Epithelial cell of prostate (primary cell): Measurements from ENCODE around the gene PTPRG.

Source experiments
- DNase-seq: peaks from one replicate; pipeline ENCODE4 v3.0.0-alpha.2; 2011; ENCODE audit warnings: low read depth, low spot score
- H3K27ac ChIP-seq: fragments of 450-650 bp; 2 replicates; pipeline ENCODE4 v1.5.1; 2017; ENCODE audit warnings: mild to moderate bottlenecking

The PTPRG gene

DNA sequence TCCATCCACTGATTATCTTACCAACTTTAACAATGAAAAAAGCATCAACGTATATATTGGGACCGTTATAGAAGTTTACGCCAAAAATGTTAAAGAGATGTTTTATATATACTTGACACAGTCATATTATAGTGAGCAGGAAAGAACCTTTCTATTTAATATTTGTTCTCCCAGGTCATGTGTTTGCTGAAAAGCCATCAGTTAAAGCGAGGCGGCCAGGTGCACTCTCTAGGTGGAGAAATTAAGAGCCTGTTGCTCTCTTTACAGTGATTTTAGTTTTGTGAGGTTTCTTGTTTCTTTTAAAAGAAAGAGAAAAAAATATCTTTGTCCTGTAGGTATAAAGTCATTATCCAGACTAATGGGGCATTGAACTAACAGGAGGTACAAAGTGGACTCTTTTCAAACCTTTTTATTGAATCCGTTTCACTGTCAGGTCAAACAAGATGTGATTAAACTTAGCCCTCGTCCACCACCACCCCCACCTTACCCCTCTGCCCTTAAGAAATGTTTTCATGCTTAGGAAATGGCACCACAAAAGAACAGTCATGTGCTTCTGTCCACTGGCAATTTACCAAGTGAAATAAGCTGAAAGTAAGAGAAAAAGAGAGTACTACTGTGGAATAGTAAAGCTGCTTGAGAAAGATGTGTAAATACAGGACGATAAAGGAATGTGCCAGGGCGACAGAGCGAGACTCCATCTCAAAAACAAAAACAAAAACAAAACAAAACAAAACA lies 279.9 kb downstream of the PTPRG start:
- no peak for DNase-seq
- no peak overlapping the region for H3K27ac ChIP-seq

DNA sequence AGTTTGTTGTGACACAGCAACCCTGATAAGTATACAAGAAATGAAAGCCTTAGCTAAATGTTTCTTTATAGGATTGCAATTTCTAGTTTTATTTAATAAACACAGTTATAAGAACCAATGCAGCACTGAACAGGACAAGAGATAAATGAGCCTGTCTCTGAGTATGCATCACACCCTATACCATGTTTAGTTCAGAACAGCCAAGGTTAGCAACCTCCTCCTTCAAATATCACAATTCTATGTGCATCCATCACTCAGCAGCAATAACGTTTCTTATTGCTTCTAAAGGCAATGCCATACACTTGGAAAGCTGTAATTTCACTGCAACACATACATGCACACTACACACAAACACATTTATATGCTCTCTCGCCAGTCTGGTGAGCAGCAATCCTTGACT lies 280.6 kb downstream of the PTPRG start:
- H3K27ac ChIP-seq = no peak overlapping the region
- DNase-seq = no peak

DNA sequence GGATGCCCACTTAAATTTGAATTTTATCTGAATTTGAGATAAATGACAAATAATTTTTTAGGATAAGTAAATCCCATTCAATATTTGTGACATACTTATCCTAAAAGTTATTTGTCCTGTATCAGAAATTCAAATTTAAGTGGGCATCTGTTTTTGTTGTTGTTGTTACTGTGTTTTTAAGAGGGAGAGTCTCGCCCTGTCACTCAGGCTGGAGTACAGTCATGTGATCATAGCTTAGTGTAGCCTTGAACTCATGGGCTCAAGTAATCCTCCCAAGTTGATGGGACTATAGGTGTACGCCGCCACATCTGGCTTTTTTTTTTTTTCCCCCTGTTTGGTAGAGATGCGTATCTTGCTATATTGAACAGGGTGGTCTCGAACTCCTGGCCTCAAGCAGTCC lies 283.0 kb downstream of the PTPRG start:
- H3K27ac ChIP-seq = no peak overlapping the region
- no peak for DNase-seq

DNA sequence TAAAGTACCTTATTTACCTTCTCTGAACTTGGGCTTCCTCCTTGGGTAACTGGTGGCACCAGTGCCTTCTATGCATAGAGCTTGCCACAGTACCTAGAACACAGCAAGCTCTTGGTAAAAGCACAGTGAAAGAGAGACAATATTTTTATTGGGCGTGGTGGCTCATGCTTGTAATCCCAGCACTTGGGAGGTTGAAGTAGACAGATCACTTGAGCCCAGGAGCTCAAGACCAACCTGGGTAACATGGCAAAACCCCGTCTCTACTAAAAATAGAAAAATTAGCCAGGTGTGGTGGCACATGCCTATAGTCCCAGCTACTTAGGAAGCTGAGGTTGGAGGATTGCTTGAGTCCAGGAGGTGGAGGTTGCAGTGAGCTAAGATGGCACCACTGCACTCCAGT lies 285.1 kb downstream of the PTPRG start:
- no peak for DNase-seq
- H3K27ac ChIP-seq = no peak overlapping the region

DNA sequence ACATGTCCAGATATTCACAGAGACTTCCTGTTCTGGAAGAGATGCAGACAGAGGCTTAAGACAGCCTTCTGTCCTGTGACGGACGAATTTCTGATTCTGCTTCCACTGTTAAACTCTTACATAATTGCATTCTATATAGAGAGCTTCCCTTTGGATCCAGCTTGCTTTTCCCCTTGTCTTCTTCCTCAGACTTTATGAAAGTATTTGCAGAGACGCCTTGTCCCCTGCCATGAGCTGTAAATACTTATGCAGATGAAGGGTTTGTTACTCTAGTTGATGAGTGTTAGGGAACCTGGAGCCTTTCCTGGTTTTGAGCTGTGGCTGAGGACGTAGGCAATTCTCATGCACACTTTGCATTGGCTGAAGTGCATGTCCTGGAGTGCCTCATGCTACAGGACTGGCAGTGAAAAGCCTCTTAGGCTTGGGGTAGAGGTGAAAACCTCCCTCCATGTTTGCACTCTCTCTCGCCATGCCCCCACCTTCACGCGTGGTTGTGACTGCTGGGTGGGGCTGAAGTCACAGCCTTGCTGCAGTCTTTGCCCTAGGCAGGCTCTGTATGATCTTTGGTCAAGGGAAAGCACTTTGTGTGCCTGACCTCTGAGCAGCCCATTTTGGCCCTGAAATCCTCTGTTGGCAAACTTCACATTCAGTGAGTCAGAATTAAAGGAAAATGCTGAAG lies 286.6 kb downstream of the PTPRG start:
- no peak for DNase-seq
- no peak overlapping the region for H3K27ac ChIP-seq

DNA sequence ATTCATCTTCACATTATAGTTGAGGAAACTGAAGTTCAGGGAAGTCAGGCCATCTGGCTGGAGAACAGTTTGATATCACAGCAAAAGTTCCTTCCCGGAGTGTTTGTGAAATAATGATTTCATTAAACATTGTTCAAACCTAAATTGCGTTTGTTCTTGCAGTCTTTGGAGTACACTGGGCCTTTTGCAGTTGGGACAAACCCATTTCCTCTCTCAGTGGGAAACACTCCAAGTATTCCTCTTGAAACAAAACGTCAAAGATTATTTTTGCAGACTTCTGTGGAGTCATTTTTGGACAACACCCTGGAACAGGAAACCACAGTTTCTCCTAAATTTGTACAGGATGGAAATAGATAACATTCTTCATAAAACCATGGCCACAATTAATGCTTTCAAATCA lies 287.5 kb downstream of the PTPRG start:
- no peak overlapping the region for H3K27ac ChIP-seq
- no peak for DNase-seq

DNA sequence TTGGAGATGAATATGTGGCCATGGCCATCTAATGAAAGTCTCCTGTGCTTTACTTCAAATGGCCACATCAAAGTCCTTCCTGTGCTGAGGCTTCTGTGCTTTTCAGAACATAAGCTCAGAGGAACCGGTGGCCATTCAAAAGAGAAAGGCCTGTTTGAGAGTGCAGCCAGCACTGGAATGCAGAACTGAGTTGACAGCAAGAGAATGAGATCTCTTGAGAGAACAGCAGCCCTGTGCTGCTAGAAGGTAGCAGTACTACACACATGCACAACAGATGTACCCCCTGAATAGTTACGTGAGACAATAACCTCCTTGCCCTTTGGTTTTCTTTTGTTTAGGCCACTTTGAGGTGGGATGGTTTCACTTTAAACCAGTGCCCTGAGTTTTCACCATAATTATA lies 292.5 kb downstream of the PTPRG start:
- DNase-seq = no peak

DNA sequence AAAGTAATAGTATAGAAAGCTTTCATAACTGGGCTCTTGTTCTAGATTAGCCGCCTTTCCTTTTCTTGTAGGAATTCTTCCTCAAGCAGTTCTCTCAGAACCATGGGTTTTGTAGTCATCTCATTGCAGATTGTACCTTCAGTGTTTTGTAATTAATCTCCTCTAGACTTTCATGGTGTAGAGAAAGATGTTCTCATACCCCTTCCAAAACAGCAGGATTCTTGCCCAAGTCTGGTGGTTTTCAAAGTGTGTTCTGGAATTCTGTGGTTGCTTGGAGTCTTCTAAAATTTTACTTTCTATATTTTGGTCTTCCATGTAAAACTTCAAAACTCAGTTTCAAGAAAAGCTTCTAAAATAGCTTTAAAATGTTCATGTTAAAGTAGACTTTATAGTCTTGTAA lies 293.8 kb downstream of the PTPRG start:
- DNase-seq = no peak

More for the DNA sequence above, 292.5 kb downstream of the PTPRG start:
- no peak overlapping the region for H3K27ac ChIP-seq

DNA sequence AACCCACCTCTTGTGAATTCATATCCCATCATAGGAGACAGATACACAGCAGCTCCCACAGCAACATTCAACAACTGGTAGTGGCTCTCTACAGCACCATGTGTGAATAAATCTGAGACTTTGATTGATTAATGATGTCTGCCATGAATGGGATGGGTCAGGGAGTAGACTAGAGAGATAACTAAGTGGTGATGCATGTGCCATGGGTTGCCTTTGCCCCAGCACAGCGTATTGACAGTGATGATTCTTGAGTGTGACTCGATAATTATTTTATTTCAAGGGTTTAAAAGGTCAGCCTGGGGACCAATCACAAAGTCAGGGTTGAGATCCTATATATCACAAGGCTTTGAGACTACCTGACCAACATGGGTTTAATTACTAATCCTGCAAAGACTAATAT lies 295.9 kb downstream of the PTPRG start:
- H3K27ac ChIP-seq = no peak overlapping the region
- no peak for DNase-seq

More for the DNA sequence above, 293.8 kb downstream of the PTPRG start:
- no peak overlapping the region for H3K27ac ChIP-seq

DNA sequence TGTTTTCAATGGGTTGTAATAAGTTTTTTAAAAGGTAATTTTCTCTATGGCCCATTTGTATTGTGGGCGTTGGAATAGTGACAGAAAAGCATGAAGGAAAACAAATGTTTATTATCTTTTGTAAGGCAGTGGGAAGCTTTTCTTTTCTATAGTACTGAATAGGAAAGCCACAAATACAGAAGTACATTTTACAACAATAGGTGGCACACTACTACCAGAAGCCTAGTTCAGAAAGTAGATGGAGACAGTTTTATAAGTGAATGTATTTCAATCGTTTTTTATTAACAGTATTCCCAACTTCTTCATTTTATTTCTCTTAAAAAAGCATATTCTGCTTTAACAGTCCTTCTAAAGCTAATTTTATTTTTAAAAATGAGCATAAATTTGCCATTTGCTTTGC lies 296.7 kb downstream of the PTPRG start:
- no peak for DNase-seq
- H3K27ac ChIP-seq = no peak overlapping the region

DNA sequence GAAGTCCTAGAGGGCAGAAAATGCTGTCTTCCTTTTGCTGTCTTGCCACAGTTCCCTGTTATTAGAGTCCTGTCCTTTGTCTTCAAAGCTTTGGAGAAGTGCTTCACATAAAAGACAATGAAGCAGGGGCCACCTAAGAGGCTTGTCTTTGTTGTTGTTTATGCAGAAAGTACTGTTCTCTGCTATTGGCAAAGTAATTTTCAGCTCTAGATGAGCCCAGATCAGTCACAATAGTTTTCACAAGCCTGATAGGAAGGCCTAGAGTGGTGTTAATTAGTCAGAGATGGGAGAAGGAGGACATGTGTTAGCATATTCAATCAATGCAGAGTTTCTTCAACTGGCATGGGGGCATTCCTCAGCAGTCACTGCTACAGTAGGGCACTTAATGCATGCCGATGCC lies 300.0 kb downstream of the PTPRG start:
- DNase-seq = no peak

DNA sequence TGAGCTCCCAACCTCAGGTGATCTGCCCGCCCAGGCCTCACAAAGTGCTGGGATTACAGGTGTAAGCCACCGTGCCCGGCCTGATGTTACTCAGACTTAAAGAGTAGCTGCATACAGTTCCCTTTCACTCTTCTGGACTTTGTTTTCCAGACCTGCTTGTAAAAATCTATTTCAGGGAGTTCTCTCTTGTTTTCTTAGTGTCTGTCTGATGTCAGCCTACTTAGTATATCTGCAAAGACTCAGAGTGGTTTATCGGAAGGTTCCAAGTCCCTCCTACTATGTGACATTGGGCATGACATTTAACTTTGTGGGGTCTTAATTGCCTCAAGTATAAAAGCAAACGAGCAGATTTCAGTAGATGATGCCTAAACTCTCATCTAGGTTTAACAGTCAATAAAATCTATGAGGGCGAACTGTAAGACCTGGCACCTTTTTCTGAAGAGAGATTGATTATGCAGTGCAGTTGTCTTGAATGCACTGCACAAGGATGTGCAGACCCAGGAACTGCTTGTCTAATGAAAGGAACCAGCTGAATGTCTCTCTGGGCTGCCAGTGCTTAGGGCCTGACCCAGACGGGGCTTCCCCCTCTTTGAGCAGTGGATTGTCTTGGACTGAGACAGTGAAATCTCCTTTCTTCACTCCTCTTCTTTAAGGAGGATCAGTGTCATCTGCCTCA lies 301.4 kb downstream of the PTPRG start:
- no peak overlapping the region for H3K27ac ChIP-seq
- DNase-seq = no peak

More for the DNA sequence above, 300.0 kb downstream of the PTPRG start:
- H3K27ac ChIP-seq = no peak overlapping the region

DNA sequence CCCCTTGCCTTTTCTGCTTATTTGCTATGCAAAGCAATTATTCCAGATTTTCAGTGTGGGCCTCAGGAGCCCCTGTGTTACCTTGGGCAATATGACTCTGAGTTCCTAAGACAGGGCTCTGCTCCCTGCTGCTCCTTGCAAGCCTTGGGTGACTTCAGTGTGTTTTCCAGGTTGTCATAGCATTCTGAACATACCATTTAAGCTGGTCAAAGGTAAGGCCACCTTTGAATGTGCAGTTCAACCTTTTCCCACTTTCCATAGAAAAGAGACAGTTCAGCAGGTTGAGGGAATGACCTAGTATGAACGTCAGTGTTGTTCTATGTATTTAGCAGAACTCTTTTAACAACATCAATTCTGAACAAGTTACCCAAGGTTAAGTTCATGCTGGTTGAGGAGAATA lies 302.2 kb downstream of the PTPRG start:
- H3K27ac ChIP-seq = no peak overlapping the region
- DNase-seq = no peak

DNA sequence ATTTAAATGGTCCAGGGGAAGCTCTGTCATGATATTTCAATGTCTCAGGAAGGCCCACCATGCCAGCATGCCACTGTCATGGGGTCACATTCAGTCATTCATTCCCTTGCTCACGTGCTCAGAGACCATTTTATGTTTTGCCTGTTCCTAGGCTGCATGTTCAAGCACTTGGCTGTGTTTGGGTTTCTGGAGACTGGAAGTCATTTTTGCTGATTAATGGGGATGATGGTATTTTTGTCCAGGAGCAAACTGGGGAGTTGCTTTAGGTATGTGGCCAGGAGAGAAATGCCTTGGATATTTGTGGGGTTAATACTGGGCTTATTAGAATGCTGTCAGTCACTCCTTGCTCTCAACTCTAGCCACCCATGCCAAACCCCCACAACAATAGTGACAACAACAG lies 303.5 kb downstream of the PTPRG start:
- no peak for DNase-seq
- no peak overlapping the region for H3K27ac ChIP-seq

DNA sequence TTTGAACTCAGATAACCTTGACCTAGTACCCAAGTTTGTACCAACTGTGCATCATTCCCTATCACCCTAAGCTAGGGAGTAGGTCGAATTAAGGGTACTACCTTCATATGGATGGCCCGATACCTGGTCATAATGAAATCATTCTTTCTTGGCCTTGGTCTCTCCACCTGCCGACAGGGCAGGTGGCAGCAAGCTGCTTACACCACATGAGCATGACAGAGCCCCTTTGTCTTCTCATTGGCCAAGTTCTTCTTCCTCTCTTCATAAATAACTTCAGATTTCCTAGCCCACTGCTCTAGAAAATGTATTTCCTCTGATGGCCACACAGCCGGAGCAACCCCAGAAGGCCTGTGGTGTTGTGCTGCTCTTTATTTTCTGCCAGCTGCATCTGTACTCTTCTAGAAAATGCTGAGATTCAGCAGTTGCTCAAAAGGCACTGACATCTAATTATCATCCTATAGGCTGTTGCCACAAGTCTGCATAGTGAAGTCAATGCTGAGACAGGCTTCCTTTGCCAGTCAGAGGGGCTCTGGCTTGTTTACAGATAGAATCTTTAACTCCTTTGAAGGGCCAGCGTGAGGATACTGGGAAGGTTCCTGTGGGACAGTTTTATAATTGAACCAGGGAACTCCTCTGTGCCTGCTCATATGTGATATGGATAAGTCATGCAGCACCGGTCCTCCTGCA lies 304.2 kb downstream of the PTPRG start:
- H3K27ac ChIP-seq = no peak overlapping the region
- no peak for DNase-seq

DNA sequence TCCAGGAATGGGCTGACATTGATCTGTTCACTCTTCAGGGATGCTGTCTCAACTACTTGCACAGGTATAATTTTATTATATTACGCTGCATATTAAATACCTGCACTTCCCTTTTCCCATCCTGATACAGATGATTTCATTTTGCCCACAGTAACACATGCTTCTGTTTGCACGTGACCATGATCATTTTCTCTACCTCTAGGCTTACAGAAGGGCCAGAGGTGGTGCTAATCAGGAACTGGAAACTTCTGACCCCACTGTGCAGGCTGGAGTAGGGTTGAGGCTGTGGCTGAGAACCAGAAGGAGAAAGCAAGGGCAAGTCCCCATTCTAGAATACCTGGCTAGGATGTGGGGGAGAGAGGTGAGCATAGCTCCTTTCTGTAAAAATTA lies 304.8 kb downstream of the PTPRG start:
- H3K27ac ChIP-seq = no peak overlapping the region
- DNase-seq = no peak

DNA sequence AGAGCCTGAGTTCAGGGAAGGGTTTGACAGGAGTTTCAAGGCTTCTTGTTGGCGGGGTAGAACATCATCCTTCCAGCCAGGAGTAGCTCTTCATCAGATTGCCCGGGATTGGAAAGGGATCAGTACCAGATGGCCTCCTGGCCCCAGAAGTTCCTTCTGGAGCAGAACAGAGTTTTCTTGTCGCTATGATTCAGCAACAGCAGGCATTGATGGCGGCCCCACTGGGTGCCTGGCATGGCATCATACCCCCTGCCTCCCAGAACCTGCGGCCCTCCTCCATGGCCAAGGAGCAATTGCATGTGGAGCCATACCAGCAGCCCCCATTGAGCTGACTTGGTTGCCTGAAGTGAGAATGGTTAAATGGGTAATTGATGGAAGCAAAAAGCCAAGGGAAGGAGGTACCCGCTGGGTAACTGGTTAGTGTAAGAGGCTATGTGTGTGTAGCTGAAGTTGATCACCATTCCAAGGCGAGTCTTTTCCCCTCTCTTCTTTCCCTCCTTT lies 305.6 kb downstream of the PTPRG start:
- no peak for DNase-seq
- no peak overlapping the region for H3K27ac ChIP-seq

DNA sequence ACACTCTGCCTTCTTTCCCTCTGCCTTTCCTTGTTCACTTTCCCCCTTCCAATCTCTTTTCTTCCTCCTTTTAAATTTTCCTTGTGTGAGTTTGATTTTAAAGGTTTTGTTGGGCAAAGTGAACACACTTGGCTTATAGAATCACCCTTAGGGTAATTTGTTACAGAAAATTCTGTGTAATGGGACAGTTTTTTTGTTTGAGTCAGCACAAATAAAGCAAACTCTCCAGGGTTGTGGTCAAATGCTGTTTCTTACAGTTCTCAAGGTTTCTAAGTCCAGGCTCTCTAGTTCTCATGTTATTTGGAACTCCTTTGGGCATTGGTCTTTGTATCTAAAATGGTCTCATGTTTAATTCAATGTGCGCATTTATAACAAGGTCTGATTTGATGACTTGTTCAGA lies 307.1 kb downstream of the PTPRG start:
- H3K27ac ChIP-seq = no peak overlapping the region
- DNase-seq = no peak

DNA sequence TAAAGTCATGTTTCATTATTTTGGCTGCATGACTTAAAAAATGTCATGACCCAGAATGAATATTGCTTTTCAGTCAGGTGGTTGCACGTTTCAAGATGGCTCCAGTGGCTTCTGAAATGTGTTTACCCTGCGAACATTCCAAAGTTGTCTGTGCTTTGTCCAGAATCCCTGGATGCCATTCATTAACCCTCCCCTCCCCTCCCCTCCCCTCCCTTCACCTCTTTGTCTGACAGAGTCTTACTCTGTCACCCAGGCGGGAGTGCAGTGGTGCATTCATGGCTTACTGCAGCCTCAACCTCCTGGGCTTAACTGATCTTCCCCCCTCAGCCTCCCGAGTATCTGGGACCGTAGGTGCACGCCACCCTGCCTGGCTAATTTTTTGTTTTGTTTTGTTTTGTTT lies 308.0 kb downstream of the PTPRG start:
- DNase-seq = no peak
- no peak overlapping the region for H3K27ac ChIP-seq

DNA sequence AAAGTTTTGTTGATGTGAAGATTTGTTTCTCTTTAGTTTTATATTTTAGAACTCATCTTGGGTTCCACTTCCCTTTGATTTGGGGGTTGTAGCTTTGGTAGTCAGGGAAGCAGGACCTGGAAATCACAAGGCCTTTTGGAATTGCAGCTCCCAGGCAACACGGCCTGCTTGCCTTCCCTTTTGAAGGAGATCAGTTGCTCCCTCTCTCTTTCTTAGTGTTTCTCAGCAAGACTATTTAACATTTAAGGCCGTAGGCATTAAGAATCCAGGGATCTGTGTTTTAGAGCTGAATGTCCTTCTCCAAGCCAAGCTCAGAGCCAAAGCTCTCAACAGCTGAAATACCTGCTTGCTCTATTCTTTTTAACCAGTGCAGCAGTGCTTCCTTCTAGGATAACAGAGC lies 310.3 kb downstream of the PTPRG start:
- DNase-seq = no peak
- no peak overlapping the region for H3K27ac ChIP-seq
